B cell (primary cell): ENCODE results near the gene SLC28A3. TPM values are rescaled to one million over a fixed set of nuclear protein-coding genes. Genes with fewer than 3 reads are reported as not detected.

Source experiments
- ATAC-seq: fragments of 200-7000 bp; cut with Tn5 transposase; one replicate; pipeline ENCODE4 v1.10.0; 2021; ENCODE audit warnings: low read depth, mild to moderate bottlenecking, moderate number of reproducible peaks, moderate library complexity
- CTCF ChIA-PET: fragments of 350-600 bp; sonication (Branson Sonifier 250); formaldehyde crosslinking; loops from one replicate; lab custom pipeline; 2021; ENCODE audit warnings: antibody characterized with exemption, inconsistent platforms; lab: Charles Lee
- POLR2A ChIA-PET: fragments of 350-600 bp; sonication (Branson Sonifier 250); formaldehyde crosslinking; loops from one replicate; lab custom pipeline; 2021; ENCODE audit warnings: antibody characterized with exemption; lab: Charles Lee
- DNase-seq: peaks from one replicate; pipeline ENCODE4 v3.0.0; 2013
- H2AFZ ChIP-seq: 2 replicates; pipeline ENCODE4 v1.6.1; 2012; ENCODE audit warnings: mild to moderate bottlenecking, low read depth, low read length; ENCODE audit not compliant: insufficient read depth, poor library complexity, severe bottlenecking
- H3K27ac ChIP-seq, 2 donors: 1 replicate in 1 of 2; 2 replicates in 1 of 2; pipeline ENCODE4 v1.5.1; 2012 to 2013; ENCODE audit warnings: low read length in 2 of 2, mild to moderate bottlenecking in 2 of 2, moderate library complexity in 1 of 2
- H3K27me3 ChIP-seq, 4 experiments: fragments of 200-600 bp in 1 of 4; sonication (generic) in 1 of 4; replicated peaks in 1 of 4; 1 replicate in 2 of 4; 2 replicates in 2 of 4; pipeline versions ENCODE4 v1.6.1 to v1.7.0; 2013 to 2016; ENCODE audit warnings: low read length in 3 of 4, mild to moderate bottlenecking in 2 of 4, mixed read lengths in 1 of 4, moderate library complexity in 1 of 4; ENCODE audit not compliant: insufficient read depth in 4 of 4, control insufficient read depth in 3 of 4; ENCODE audit errors: control extremely low read depth in 1 of 4
- H3K36me3 ChIP-seq, 2 experiments: replicated peaks in 1 of 2; 1 replicate in 1 of 2; 2 replicates in 1 of 2; pipeline versions ENCODE4 v1.6.1 to v1.7.1; 2013; ENCODE audit warnings: low read length in 1 of 2; ENCODE audit not compliant: insufficient read depth in 2 of 2, control insufficient read depth in 1 of 2; ENCODE audit errors: control extremely low read depth in 1 of 2, extremely low read depth in 1 of 2
- H3K4me1 ChIP-seq, 2 donors: fragments of 200-600 bp in 1 of 2; sonication (generic) in 1 of 2; 1 replicate in 1 of 2; 2 replicates in 1 of 2; pipeline versions ENCODE4 v1.5.1 to v1.6.1; 2013 to 2017; ENCODE audit warnings: low read length in 2 of 2; ENCODE audit not compliant: control insufficient read depth in 2 of 2, insufficient read depth in 2 of 2
- H3K4me2 ChIP-seq: replicated peaks from 2 replicates; pipeline ENCODE3; 2012; ENCODE audit warnings: mild to moderate bottlenecking, low read depth, low read length; ENCODE audit not compliant: poor library complexity, severe bottlenecking
- H3K4me3 ChIP-seq, 5 experiments: fragments of 200-600 bp in 1 of 5; sonication (generic) in 1 of 5; 1 replicate in 3 of 5; 2 replicates in 2 of 5; pipeline versions ENCODE4 v1.5.1 to v1.7.0; 2011 to 2016; ENCODE audit warnings: low read length in 4 of 5, mild to moderate bottlenecking in 4 of 5, low read depth in 2 of 5, control low read depth in 1 of 5, moderate library complexity in 1 of 5; ENCODE audit not compliant: insufficient read depth in 1 of 5; ENCODE audit errors: control extremely low read depth in 1 of 5, extremely low read depth in 1 of 5
- H3K79me2 ChIP-seq: fragments of 200-600 bp; sonication (generic); one replicate; pipeline ENCODE4 v1.6.0; 2016; ENCODE audit warnings: low read length; ENCODE audit not compliant: control insufficient read depth, insufficient read depth
- H3K9ac ChIP-seq: fragments of 200-600 bp; sonication (generic); 2 replicates; pipeline ENCODE4 v1.6.1; 2017; ENCODE audit warnings: mild to moderate bottlenecking, low read length, moderate library complexity
- H3K9me3 ChIP-seq, 3 donors: one replicate each; pipeline versions ENCODE4 v1.6.1 to v1.7.1; 2013; ENCODE audit warnings: low read length in 2 of 3; ENCODE audit not compliant: control insufficient read depth in 2 of 3, insufficient read depth in 1 of 3; ENCODE audit errors: control extremely low read depth in 1 of 3
- H4K20me1 ChIP-seq: 2 replicates; pipeline ENCODE4 v1.6.0; 2012; ENCODE audit warnings: mild to moderate bottlenecking, low read length; ENCODE audit not compliant: insufficient read depth, control insufficient read depth, poor library complexity, severe bottlenecking
- H3K27ac Mint-ChIP-seq: one replicate; pipeline ENCODE4 v1.8.0; 2021; ENCODE audit warnings: mixed read lengths
- H3K27me3 Mint-ChIP-seq: one replicate; pipeline ENCODE4 v1.8.0; 2021; ENCODE audit warnings: mixed read lengths
- H3K4me1 Mint-ChIP-seq: one replicate; pipeline ENCODE4 v1.8.0; 2021; ENCODE audit warnings: mixed read lengths
- H3K4me3 Mint-ChIP-seq: one replicate; pipeline ENCODE4 v1.8.0; 2021; ENCODE audit warnings: mixed read lengths
- H3K9me3 Mint-ChIP-seq: one replicate; pipeline ENCODE4 v1.8.0; 2022; ENCODE audit warnings: mixed read lengths; ENCODE audit not compliant: insufficient read depth
- CTCF ChIP-seq: fragments of 200-600 bp; IDR thresholded peaks from one replicate; pipeline ENCODE4 v1.8.0; 2022; ENCODE audit warnings: antibody characterized with exemption, mild to moderate bottlenecking
- EZH2 ChIP-seq: IDR thresholded peaks from 2 replicates; pipeline ENCODE4 v1.6.1; 2012; ENCODE audit warnings: borderline replicate concordance, low read depth, mild to moderate bottlenecking, moderate library complexity, low read length; ENCODE audit not compliant: insufficient read depth, poor library complexity, severe bottlenecking
- WGBS: methylation state at CpG from one replicate; pipeline ENCODE4 v1.1.5; 2013; ENCODE audit warnings: missing lambda C conversion rate; ENCODE audit not compliant: insufficient coverage; 5-methylcytosine and 5-hydroxymethylcytosine counted together
- intact Hi-C: fragments of 100-400 bp; cut with micrococcal nuclease; formaldehyde crosslinking; loops from one replicate; pipeline ENCODE4 v1.10.0; 2022
- polyA plus RNA-seq: library from polyadenylated mRNA; depleted of rRNA; stranded (reverse); fragments of >200 nt; gene quantifications from 2 replicates; pipeline ENCODE4 v1.2.3, GENCODE V29; 2012
- total RNA-seq, 2 donors: library from RNA; stranded (reverse); fragments of 120-200 nt in 1 of 2; gene quantifications; 1 replicate in 1 of 2; 2 replicates in 1 of 2; pipeline versions ENCODE4 v1.2.3 to v1.2.4, GENCODE V29; 2013 to 2022

The SLC28A3 gene
- total and polyA plus RNA-seq, 2 donors (not counting 1 experiment from before 2014, with no cell fraction given): not detected

GRCh38 chr9:84330246-84330645 lies 10.3 kb downstream of the SLC28A3 start:
- WGBS: no CpG with 5 or more reads among the region's 1 CpG
- no peak overlapping the region for H3K4me3 Mint-ChIP-seq
- no peak overlapping the region for H2AFZ ChIP-seq
- H3K4me2 ChIP-seq: no peak overlapping the region
- no peaks in the 10 kb centered on the region for H4K20me1 ChIP-seq
- ChIA-PET CTCF (no interaction called here), POLR2A (no interaction called here)
- H3K27me3 ChIP-seq: peaks cover 0 to 2% (median 0%) of the 10 kb centered on the region in 4 experiments
- no peaks in the 10 kb centered on the region for H3K79me2 ChIP-seq
- no peak overlapping the region for H3K9ac ChIP-seq
- no peaks in the 10 kb centered on the region for H3K36me3 ChIP-seq
- intact Hi-C loops: no loop called here
- H3K4me1 Mint-ChIP-seq: no peaks in the 10 kb centered on the region
- DNase-seq: no peak
- H3K27ac ChIP-seq: no peak overlapping the region
- TF ChIP-seq EZH2 (no peak), CTCF (no peak)
- H3K27me3 Mint-ChIP-seq: no peaks in the 10 kb centered on the region
- H3K9me3 ChIP-seq: peaks cover 0 to 19% (median 14%) of the 10 kb centered on the region in 3 donors
- H3K27ac Mint-ChIP-seq: no peak overlapping the region
- no peak for ATAC-seq
- H3K4me1 ChIP-seq: no peaks in the 10 kb centered on the region
- H3K9me3 Mint-ChIP-seq: peaks cover 5% of the 10 kb centered on the region
- H3K4me3 ChIP-seq: no peak overlapping the region

DNA sequence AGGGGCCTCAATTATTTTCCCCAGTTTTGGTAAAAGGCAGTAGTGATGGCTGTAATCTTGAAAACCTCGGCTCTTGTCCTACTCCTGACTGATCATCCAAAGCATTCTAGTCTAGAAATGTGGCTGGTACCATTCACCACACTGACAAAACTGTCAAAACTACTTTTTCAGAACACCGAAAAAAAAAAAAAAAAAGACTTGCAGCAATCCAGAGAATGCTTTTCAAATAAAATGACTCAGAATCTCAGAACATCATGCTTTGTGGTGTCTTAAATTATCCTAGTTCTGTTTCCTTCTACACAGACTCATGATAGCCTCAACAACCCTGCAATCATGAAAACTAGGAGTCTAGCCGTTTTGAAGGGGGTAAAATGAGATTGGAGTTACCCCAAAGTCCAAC lies 13.4 kb downstream of the SLC28A3 start:
- no peaks in the 10 kb centered on the region for H3K4me1 Mint-ChIP-seq
- Histone ChIP-seq H3K4me2 (no peak overlapping the region), H4K20me1 (no peaks in the 10 kb centered on the region), H3K9ac (no peak overlapping the region), H3K27me3 (peaks cover 0 to 2% (median 0%) of the 10 kb centered on the region in 4 experiments), H3K27ac (no peak overlapping the region), H3K79me2 (no peaks in the 10 kb centered on the region), H3K4me3 (no peak overlapping the region), H3K9me3 (peaks cover 0 to 19% (median 14%) of the 10 kb centered on the region in 3 donors), H3K4me1 (no peaks in the 10 kb centered on the region), H2AFZ (no peak overlapping the region), H3K36me3 (no peaks in the 10 kb centered on the region)
- no peak overlapping the region for H3K4me3 Mint-ChIP-seq
- DNase-seq (no peak), ATAC-seq (no peak)
- ChIA-PET POLR2A (no interaction called here), CTCF (no interaction called here)
- TF ChIP-seq CTCF: no peak
- no peak for TF ChIP-seq EZH2
- H3K27ac Mint-ChIP-seq: no peak overlapping the region
- WGBS: no CpG with 5 or more reads among the region's 3 CpGs
- peaks cover 5% of the 10 kb centered on the region for H3K27me3 Mint-ChIP-seq
- intact Hi-C loops: no loop called here
- peaks cover 5% of the 10 kb centered on the region for H3K9me3 Mint-ChIP-seq
